SHP77 treated with DMSO at 0.1 percent for 48 hours (cell line): ENCODE data around the gene CPXM1.
"Not testable (repeated sequence)": the region's sequence is repeated elsewhere in the genome, so short reads cannot be mapped to it uniquely, and the experiment has no call there.

Experiments used
- DNase-seq: peaks from one replicate; lab custom pipeline; 2025; lab: John Stamatoyannopoulos, UW

The CPXM1 gene

GRCh38 chr20:2800521-2801285 is at the start of gene CPXM1:
Gene CPXM1, minus strand, starts transcription at chr20:2800627. Its CDS starts 55 bp downstream, at chr20:2800572.
- DNase-seq = no peak

GRCh38 chr20:2849529-2849928 is 49.1 kb upstream of the CPXM1 start:
- no peak for DNase-seq

GRCh38 chr20:2847802-2848201 is 47.4 kb upstream of the CPXM1 start:
- no peak for DNase-seq

- no peak for DNase-seq
These were observed 46.3 kb upstream of the CPXM1 start for GRCh38 chr20:2846698-2847097.

- no peak for DNase-seq
These were observed 45.2 kb upstream of the CPXM1 start for GRCh38 chr20:2845607-2846006.

GRCh38 chr20:2840967-2841531 is 40.6 kb upstream of the CPXM1 start:
- peak; percentile 25 for DNase-seq

- DNase-seq = peak; percentile 85
These were observed 39.9 kb upstream of the CPXM1 start, which contains the start of the genes PCED1A and VPS16 for GRCh38 chr20:2840138-2840966. Gene PCED1A, minus strand, starts transcription at chr20:2840655. Its CDS starts 743 bp downstream, at chr20:2839912. Gene VPS16, plus strand, starts transcription at chr20:2840745. Its CDS starts 30 bp downstream, at chr20:2840775.

- DNase-seq = no peak
These were observed 39.3 kb upstream of the CPXM1 start for GRCh38 chr20:2839732-2840137.

- DNase-seq = no peak
These were observed 38.6 kb upstream of the CPXM1 start for GRCh38 chr20:2838847-2839671.

- DNase-seq = no peak
These were observed 37.9 kb upstream of the CPXM1 start for GRCh38 chr20:2838170-2838797.

GRCh38 chr20:2837221-2837960 is 37.0 kb upstream of the CPXM1 start:
- no peak for DNase-seq

GRCh38 chr20:2836035-2836434 is 35.6 kb upstream of the CPXM1 start:
- no peak for DNase-seq

- no peak for DNase-seq
These were observed 34.9 kb upstream of the CPXM1 start for GRCh38 chr20:2835331-2835796.

- DNase-seq = no peak
These were observed 34.1 kb upstream of the CPXM1 start for GRCh38 chr20:2834401-2835110.

GRCh38 chr20:2833761-2834160 is 33.3 kb upstream of the CPXM1 start:
- DNase-seq = no peak

- not testable (repeated sequence) for DNase-seq
These were observed 30.8 kb upstream of the CPXM1 start for GRCh38 chr20:2831206-2831605.

- DNase-seq = no peak
These were observed 28.9 kb upstream of the CPXM1 start for GRCh38 chr20:2829376-2829775.

GRCh38 chr20:2826655-2827054 is 26.2 kb upstream of the CPXM1 start:
- no peak for DNase-seq

GRCh38 chr20:2825761-2826160 is 25.3 kb upstream of the CPXM1 start:
- DNase-seq = no peak

GRCh38 chr20:2822073-2822472 is 21.6 kb upstream of the CPXM1 start:
- DNase-seq = no peak
